GM23338 (cell line): ENCODE measurements around the gene IL22RA2. TPM values are rescaled to one million over a fixed set of nuclear protein-coding genes. Genes with fewer than 3 reads are reported as not detected.

ENCODE experiments used
- ATAC-seq: fragments of 200-7000 bp; cut with Tn5 transposase; 3 replicates; pipeline ENCODE4 v1.9.1; 2020
- DNase-seq: peaks from one replicate; pipeline ENCODE4 v3.0.0-alpha.2; 2015; ENCODE audit warnings: low spot score
- H2AFZ ChIP-seq: fragments of 200-600 bp; sonication (generic); 2 replicates; pipeline ENCODE4 v1.8.0; 2016; ENCODE audit warnings: antibody characterized with exemption, mild to moderate bottlenecking, moderate library complexity
- H3F3A ChIP-seq: fragments of 200-600 bp; sonication (generic); replicated peaks from 2 replicates; pipeline ENCODE4 v1.8.0; 2017; ENCODE audit warnings: antibody characterized with exemption, mixed run types, low read depth
- H3K27ac ChIP-seq: fragments of 200-600 bp; sonication (generic); 2 replicates; pipeline ENCODE4 v1.6.1; 2016; ENCODE audit warnings: low read depth
- H3K27me3 ChIP-seq: fragments of 200-600 bp; sonication (generic); 2 replicates; pipeline ENCODE4 v1.8.0; 2016; ENCODE audit warnings: mild to moderate bottlenecking, mixed run types, moderate library complexity; ENCODE audit not compliant: insufficient read depth
- H3K36me3 ChIP-seq: fragments of 200-600 bp; sonication (generic); 2 replicates; pipeline ENCODE4 v1.8.0; 2016; ENCODE audit warnings: mild to moderate bottlenecking; ENCODE audit not compliant: insufficient read depth
- H3K4me1 ChIP-seq: fragments of 200-600 bp; sonication (generic); 2 replicates; pipeline ENCODE4 v1.8.0; 2016; ENCODE audit warnings: mild to moderate bottlenecking, moderate library complexity; ENCODE audit not compliant: insufficient read depth
- H3K4me2 ChIP-seq: fragments of 200-600 bp; sonication (generic); 2 replicates; pipeline ENCODE4 v1.7.1; 2017; ENCODE audit warnings: mixed run types
- H3K4me3 ChIP-seq: fragments of 200-600 bp; sonication (generic); 2 replicates; pipeline ENCODE4 v1.6.1; 2016; ENCODE audit warnings: mixed run types
- H3K79me2 ChIP-seq: fragments of 200-600 bp; sonication (generic); replicated peaks from 2 replicates; pipeline ENCODE4 v1.8.0; 2017; ENCODE audit warnings: mild to moderate bottlenecking; ENCODE audit not compliant: insufficient read depth
- H3K9me2 ChIP-seq: fragments of 200-600 bp; sonication (generic); 2 replicates; pipeline ENCODE4 v1.8.0; 2017; ENCODE audit not compliant: insufficient read depth
- H4K20me1 ChIP-seq: fragments of 200-600 bp; sonication (generic); replicated peaks from 2 replicates; pipeline ENCODE4 v1.8.0; 2017; ENCODE audit warnings: mild to moderate bottlenecking; ENCODE audit not compliant: insufficient read depth
- H3K27ac Mint-ChIP-seq: 2 replicates; pipeline ENCODE4 v1.8.0; 2020; ENCODE audit warnings: inconsistent platforms, mild to moderate bottlenecking, moderate library complexity, mixed read lengths
- H3K27me3 Mint-ChIP-seq: 3 replicates; pipeline ENCODE4 v1.8.0; 2022; ENCODE audit warnings: low read depth, mild to moderate bottlenecking, moderate library complexity, mixed read lengths, inconsistent platforms; ENCODE audit not compliant: insufficient read depth, poor library complexity
- H3K36me3 Mint-ChIP-seq: 3 replicates; pipeline ENCODE4 v1.8.0; 2021; ENCODE audit warnings: low read depth, mild to moderate bottlenecking, inconsistent platforms, moderate library complexity, mixed read lengths
- H3K4me1 Mint-ChIP-seq: 3 replicates; pipeline ENCODE4 v1.8.0; 2020; ENCODE audit warnings: mild to moderate bottlenecking, inconsistent platforms, mixed read lengths
- H3K4me3 Mint-ChIP-seq: 3 replicates; pipeline ENCODE4 v1.8.0; 2021; ENCODE audit warnings: moderate library complexity, mild to moderate bottlenecking, inconsistent platforms, mixed read lengths
- H3K9me3 Mint-ChIP-seq: 3 replicates; pipeline ENCODE4 v1.8.0; 2020; ENCODE audit warnings: moderate library complexity, mild to moderate bottlenecking, inconsistent platforms, mixed read lengths
- CREB1 ChIP-seq: fragments of 250-450 bp; sonication (Bioruptor Pico); IDR thresholded peaks from 2 replicates; pipeline ENCODE4 v1.5.0; 2020; ENCODE audit warnings: low read depth, mild to moderate bottlenecking, moderate library complexity
- CTCF ChIP-seq, 2 experiments: fragments of 200-600 bp in 1 of 2; sonication (generic) in 1 of 2; conservative IDR thresholded peaks; 2 replicates each; pipeline versions ENCODE4 v1.5.1 to v1.6.1; 2016 to 2017; ENCODE audit warnings: antibody characterized with exemption in 2 of 2, low read depth in 2 of 2, mild to moderate bottlenecking in 2 of 2, moderate library complexity in 1 of 2
- ETS1 ChIP-seq: IDR thresholded peaks from 2 replicates; pipeline ENCODE4 v1.6.1; 2016; ENCODE audit warnings: antibody characterized with exemption
- EZH2 ChIP-seq: fragments of 200-600 bp; sonication (generic); IDR thresholded peaks from one replicate; pipeline ENCODE4 v1.8.0; 2017; ENCODE audit warnings: antibody characterized with exemption, mild to moderate bottlenecking, low read depth; ENCODE audit not compliant: unreplicated experiment
- EZH2phosphoT487 ChIP-seq: fragments of 200-600 bp; sonication (generic); IDR thresholded peaks from one replicate; pipeline ENCODE4 v1.8.1; 2018; ENCODE audit warnings: antibody characterized with exemption; ENCODE audit not compliant: unreplicated experiment
- JUNB ChIP-seq: IDR thresholded peaks from one replicate; pipeline ENCODE4 v1.6.1; 2016; ENCODE audit warnings: antibody characterized with exemption; ENCODE audit not compliant: unreplicated experiment
- NANOG ChIP-seq: IDR thresholded peaks from 2 replicates; pipeline ENCODE4 v1.6.1; 2016; ENCODE audit warnings: antibody characterized with exemption, borderline replicate concordance
- POLR2AphosphoS5 ChIP-seq: IDR thresholded peaks from 2 replicates; pipeline ENCODE4 v1.6.1; 2016; ENCODE audit warnings: antibody characterized with exemption, low read depth
- REST ChIP-seq: IDR thresholded peaks from one replicate; pipeline ENCODE4 v1.6.1; 2018; ENCODE audit warnings: antibody characterized with exemption; ENCODE audit not compliant: unreplicated experiment
- STAT1 ChIP-seq: IDR thresholded peaks from one replicate; pipeline ENCODE4 v1.6.1; 2016; ENCODE audit warnings: antibody characterized with exemption; ENCODE audit not compliant: unreplicated experiment
- ZNF114 ChIP-seq: fragments of 250-450 bp; sonication (Bioruptor Pico); IDR thresholded peaks from 2 replicates; pipeline ENCODE4 v1.5.0; 2020; ENCODE audit warnings: mild to moderate bottlenecking, moderate library complexity
- ZNF331 ChIP-seq: fragments of 250-450 bp; sonication (Bioruptor Pico); IDR thresholded peaks from 2 replicates; pipeline ENCODE4 v1.5.0; 2020; ENCODE audit warnings: low read depth, mild to moderate bottlenecking, moderate library complexity
- ZNF462 ChIP-seq: fragments of 250-450 bp; sonication (Bioruptor Pico); IDR thresholded peaks from 2 replicates; pipeline ENCODE4 v1.5.0; 2020; ENCODE audit warnings: mild to moderate bottlenecking, moderate library complexity
- polyA plus RNA-seq: library from polyadenylated mRNA; unstranded; fragments of >200 nt; fragmentation: Nextera tagmentation; extraction: Ambion mirVana; gene quantifications from 2 replicates; pipeline ENCODE4 v1.2.1, GENCODE V29; 2016
- total RNA-seq: library from RNA; depleted of rRNA; stranded (reverse); fragments of >200 nt; shearing (Covaris generic); gene quantifications from 2 replicates; pipeline ENCODE4 v1.2.3, GENCODE V29; 2014

Gene IL22RA2
- total and polyA plus RNA-seq, 2 experiments from 2014 or later, result not detected

DNA sequence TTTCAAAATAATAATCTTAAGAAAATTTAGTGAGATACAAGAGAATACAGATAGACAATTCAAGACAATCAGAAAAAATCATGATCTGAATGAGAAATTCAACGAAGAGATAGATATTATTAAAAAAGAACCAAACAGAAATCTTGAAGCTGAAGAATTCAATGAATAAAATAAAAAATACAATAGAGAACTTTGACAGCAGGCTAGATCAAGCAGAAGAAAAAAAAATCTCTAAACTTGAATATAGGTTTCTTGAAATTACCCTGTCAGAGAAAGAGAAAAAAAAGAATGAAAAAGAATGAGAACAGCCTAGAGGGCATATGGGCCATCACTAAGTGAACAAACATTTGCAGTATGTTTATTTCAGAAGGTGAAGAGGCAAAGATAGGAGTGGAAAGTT is 39.0 kb downstream of the IL22RA2 start:
- no peaks in the 10 kb centered on the region for H3K27me3 ChIP-seq
- no peak for DNase-seq
- no peak overlapping the region for H3K4me3 Mint-ChIP-seq
- peaks cover 7% of the 10 kb centered on the region; the same call in 2 of the 3 replicates for H3K9me3 Mint-ChIP-seq
- H3K4me2 ChIP-seq, result no peak overlapping the region
- H3K27me3 Mint-ChIP-seq, result no peaks in the 10 kb centered on the region
- no peaks in the 10 kb centered on the region for H4K20me1 ChIP-seq
- H3K36me3 Mint-ChIP-seq, result 0 out of 3 replicates have a peak, but pooled peaks cover 2% of the 10 kb centered on the region
- H3K36me3 ChIP-seq, result no peaks in the 10 kb centered on the region
- ATAC-seq, result no peak
- H3K4me1 ChIP-seq, result no peaks in the 10 kb centered on the region
- H3K4me1 Mint-ChIP-seq, result no peaks in the 10 kb centered on the region
- H3K4me3 ChIP-seq, result no peak overlapping the region
- no peaks in the 10 kb centered on the region for H3K9me2 ChIP-seq
- H3K79me2 ChIP-seq, result no peaks in the 10 kb centered on the region
- H3F3A ChIP-seq, result no peaks in the 10 kb centered on the region
- no peak overlapping the region for H3K27ac Mint-ChIP-seq
- H2AFZ ChIP-seq, result no peak overlapping the region
- no peak for TF ChIP-seq JUNB
- no peak for TF ChIP-seq ZNF331
- no peak for TF ChIP-seq STAT1
- TF ChIP-seq POLR2AphosphoS5, result no peak
- TF ChIP-seq EZH2phosphoT487, result no peak
- TF ChIP-seq REST, result no peak
- no peak for TF ChIP-seq ZNF114 (CRISPR knock-in tag)
- TF ChIP-seq CTCF (conservative IDR thresholded peaks at IDR 0.05; ENCODE audit: low read depth in 2 of 2), result no peak
- TF ChIP-seq ETS1, result no peak
- no peak for TF ChIP-seq EZH2
- no peak for TF ChIP-seq NANOG
- TF ChIP-seq CREB1 (CRISPR knock-in tag), result no peak
- TF ChIP-seq ZNF462, result no peak
- H3K27ac ChIP-seq, result no peak overlapping the region
